Mucosa of descending colon (tissue), 3 donors: Measurements from ENCODE around the gene ACOT7. TPM values are rescaled to one million over a fixed set of nuclear protein-coding genes. Genes with fewer than 3 reads are reported as not detected.
"Not testable (repeated sequence)": the region's sequence is repeated elsewhere in the genome, so short reads cannot be mapped to it uniquely, and the experiment has no call there.

Source experiments
- ATAC-seq: fragments of 200-7000 bp; cut with Tn5 transposase; one replicate; pipeline ENCODE4 v1.9.1; 2020; ENCODE audit warnings: mild to moderate bottlenecking, moderate library complexity
- DNase-seq, 3 donors: peaks; one replicate each; pipeline ENCODE4 v3.0.0-alpha.2; 2020
- H3K36me3 ChIP-seq: fragments of 200-600 bp; one replicate; pipeline ENCODE4 v1.8.0; 2021; ENCODE audit warnings: low read depth, mild to moderate bottlenecking
- H3K4me1 ChIP-seq: fragments of 200-600 bp; one replicate; pipeline ENCODE4 v1.8.0; 2021; ENCODE audit warnings: low read depth, mild to moderate bottlenecking
- H3K4me3 ChIP-seq: fragments of 200-600 bp; one replicate; pipeline ENCODE4 v1.8.0; 2021; ENCODE audit warnings: mild to moderate bottlenecking
- H3K9me3 ChIP-seq: fragments of 200-600 bp; one replicate; pipeline ENCODE4 v1.8.0; 2021; ENCODE audit warnings: mild to moderate bottlenecking
- intact Hi-C, 2 donors: fragments of 100-400 bp; cut with DNase I in 1 of 2; cut with micrococcal nuclease in 1 of 2; formaldehyde crosslinking; loops; one replicate each; pipeline versions ENCODE4 v1.11.0 to v1.11.1; 2022; cut with DNase I, micrococcal nuclease
- total RNA-seq, 3 donors: library from RNA; stranded (reverse); fragmentation: NEBNext Ultra II Directional in 2 of 3; extraction: Animal tissue kit (Norgen Biotek cat#: 25700) in 2 of 3; gene quantifications; one replicate each; pipeline versions ENCODE4 v1.2.1 to v1.2.4, GENCODE V29; 2021 to 2023
- TF ChIP-seq, protein P1 (sequence below): fragments of 200-600 bp; IDR thresholded peaks from one replicate; pipeline ENCODE4 v1.8.0; 2022; ENCODE audit warnings: antibody characterized with exemption, mild to moderate bottlenecking
- donor health status: DM: no; HTN: no; CAD: no; lungs with moderate emphysema.
- donor health status: DM: no; HTN: no; CAD: no.
- donor health status: DM: no; HTN: yes; CAD: no.

Gene ACOT7
- total RNA-seq, 3 donors from 2014 or later, result 37.9 to 60.1 (median 42.7) TPM

DNA sequence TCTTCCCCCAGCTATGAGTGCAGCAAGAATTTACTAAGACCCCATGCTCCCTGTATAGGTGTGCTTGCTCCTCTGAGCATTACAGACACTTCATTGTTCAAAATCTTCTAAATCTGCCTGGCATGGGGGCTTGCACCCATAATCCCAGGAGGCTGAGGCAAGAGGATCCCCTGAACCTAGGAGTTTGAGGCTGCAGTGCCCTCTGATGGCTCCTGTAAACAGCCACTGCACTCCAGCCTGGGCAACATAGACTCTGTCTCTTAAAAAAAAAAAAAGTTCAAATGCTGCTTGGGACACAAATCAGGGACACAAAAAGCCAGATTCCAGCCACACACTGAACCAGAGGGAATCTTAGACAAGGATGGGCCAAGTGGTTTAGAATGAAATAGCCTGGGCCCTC, 3.4 kb upstream of the ACOT7 start:
- intact Hi-C loops, result no loop called here
- ATAC-seq, result no peak
- Histone ChIP-seq H3K9me3 (no peaks in the 10 kb centered on the region), H3K4me1 (peaks cover 12% of the 10 kb centered on the region), H3K36me3 (no peaks in the 10 kb centered on the region), H3K4me3 (no peak overlapping the region)
- TF ChIP-seq, protein P1, sequence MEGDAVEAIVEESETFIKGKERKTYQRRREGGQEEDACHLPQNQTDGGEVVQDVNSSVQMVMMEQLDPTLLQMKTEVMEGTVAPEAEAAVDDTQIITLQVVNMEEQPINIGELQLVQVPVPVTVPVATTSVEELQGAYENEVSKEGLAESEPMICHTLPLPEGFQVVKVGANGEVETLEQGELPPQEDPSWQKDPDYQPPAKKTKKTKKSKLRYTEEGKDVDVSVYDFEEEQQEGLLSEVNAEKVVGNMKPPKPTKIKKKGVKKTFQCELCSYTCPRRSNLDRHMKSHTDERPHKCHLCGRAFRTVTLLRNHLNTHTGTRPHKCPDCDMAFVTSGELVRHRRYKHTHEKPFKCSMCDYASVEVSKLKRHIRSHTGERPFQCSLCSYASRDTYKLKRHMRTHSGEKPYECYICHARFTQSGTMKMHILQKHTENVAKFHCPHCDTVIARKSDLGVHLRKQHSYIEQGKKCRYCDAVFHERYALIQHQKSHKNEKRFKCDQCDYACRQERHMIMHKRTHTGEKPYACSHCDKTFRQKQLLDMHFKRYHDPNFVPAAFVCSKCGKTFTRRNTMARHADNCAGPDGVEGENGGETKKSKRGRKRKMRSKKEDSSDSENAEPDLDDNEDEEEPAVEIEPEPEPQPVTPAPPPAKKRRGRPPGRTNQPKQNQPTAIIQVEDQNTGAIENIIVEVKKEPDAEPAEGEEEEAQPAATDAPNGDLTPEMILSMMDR, result no peak
- DNase-seq, result no peak

DNA sequence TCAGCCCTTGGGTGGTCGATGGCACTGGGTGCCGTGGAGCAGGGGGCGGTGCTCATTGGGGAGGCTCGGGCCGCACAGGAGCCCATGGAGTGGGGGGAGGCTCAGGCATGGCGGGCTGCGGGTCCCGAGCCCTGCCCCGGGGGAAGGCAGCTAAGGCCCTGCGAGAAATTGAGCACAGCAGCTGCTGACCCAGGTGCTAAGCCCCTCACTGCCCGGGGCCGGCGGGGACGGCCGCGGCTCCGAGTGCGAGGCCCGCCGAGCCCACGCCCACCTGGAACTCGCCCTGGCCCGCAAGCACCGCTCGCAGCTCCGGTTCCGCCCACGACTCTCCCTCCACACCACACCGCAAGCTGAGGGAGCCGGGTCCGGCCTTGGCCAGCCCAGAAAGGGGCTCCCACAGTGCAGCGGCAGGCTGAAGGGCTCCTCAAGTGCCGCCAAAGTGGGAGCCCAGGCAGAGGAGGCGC, 2.2 kb upstream of the ACOT7 start:
- H3K4me3 ChIP-seq, H3K36me3 ChIP-seq, H3K9me3 ChIP-seq, intact Hi-C loops, ATAC-seq: not testable (repeated sequence)
- DNase-seq, result peak in 1 of 3 donors; percentile 57
- peaks cover 20% of the 10 kb centered on the region for H3K4me1 ChIP-seq

DNA sequence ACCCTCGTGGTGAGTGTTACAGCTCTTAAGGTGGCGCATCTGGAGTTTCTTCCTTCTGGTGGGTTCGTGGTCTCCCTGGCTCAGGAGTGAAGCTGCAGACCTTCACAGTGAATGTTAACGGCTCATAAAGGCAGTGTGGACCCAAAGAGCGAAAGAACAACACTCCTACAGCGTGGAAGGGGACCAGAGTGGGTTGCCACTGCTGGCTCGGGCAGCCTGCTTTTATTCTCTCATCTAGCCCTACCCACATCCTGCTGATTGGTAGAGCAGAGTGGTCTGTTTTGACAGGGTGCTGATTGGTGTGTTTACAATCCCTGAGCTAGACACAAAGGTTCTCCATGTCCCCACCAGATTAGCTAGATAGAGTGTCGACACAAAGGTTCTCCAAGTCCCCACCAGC, 1.6 kb upstream of the ACOT7 start:
- H3K4me3 ChIP-seq, H3K36me3 ChIP-seq, intact Hi-C loops, H3K9me3 ChIP-seq, ATAC-seq: not testable (repeated sequence)
- peak in 1 of 3 donors; percentile 25 for DNase-seq
- H3K4me1 ChIP-seq, result peaks cover 20% of the 10 kb centered on the region

DNA sequence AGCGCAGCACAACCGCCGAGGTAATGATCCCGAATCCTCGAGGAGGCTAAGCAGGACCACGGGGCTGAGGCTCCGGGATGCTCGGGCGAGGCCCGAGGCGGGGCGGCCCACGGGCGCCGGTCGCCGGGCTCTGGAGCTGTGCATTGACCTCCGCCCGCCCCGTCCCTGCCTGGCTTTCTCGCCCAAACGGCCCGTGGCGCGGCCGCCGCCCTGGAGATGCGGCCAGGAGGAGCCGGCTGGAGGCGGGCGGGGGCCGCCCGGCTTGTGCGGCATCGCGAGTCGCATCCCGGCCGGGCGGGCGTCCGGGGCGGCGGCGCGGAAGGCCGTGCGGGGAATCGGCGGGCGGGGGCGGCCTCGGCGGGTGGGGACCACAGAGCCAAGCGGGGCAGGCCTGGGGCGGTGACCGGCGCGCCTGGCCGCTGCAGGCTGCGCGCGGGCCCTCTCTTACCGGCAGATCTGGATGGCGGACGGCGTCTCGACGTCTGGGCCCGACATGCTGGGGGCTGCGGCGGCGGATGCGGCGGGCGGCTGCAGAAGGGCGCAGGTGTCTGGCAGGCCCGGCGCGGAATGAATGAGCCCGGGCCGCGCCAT, 663 bp downstream of the ACOT7 start:
- no peaks in the 10 kb centered on the region for H3K9me3 ChIP-seq
- intact Hi-C loops, result no loop called here
- TF ChIP-seq, protein P1, result no peak
- peak overlapping the region; percentile 37 for H3K4me3 ChIP-seq
- ATAC-seq (peak; percentile 19), DNase-seq (no peak)
- H3K36me3 ChIP-seq, result no peaks in the 10 kb centered on the region
- peaks cover 20% of the 10 kb centered on the region for H3K4me1 ChIP-seq

DNA sequence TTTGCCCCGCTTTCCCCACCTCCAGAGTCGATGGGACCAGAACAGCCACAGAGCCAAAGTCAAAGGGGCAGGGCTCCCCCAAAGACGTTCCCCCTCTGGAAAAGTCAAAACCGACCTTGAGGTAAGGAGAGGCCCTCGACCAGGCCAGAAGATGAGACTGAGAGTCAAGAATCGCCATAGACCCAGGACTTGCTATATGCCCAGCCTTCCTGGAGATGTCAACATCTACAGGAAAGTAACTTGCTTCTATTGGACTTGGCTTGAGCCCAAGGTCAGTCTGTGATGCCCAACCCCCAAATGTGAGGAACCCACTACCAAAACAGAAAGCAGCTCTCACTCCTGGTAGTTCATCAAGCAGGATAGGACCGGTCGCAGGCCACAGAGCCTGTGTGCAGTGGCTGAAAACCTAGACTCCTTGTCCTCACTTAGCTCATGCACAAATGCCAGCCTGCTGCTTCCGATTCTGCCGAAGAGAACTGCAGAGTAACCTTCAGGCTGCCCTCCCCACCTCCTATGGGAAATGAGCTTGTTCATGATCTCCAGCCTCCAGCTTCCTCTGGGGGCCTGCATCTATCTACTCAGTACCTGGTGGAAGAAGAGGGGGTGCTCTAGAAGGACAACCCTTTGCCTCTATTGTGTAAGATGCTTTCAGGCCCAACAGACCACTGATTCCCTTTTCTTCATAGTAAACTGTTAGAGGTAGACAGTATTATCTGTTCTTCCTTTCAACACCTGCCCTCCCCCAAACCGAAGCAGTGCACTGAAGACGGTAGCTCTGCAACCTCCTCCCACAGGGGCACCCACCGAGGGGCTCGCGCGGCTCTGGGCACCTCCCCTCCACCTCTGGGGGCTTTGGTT, 1.4 kb downstream of the ACOT7 start:
- intact Hi-C loops, result no loop called here
- Histone ChIP-seq H3K36me3 (no peaks in the 10 kb centered on the region), H3K4me3 (no peak overlapping the region), H3K4me1 (peaks cover 20% of the 10 kb centered on the region), H3K9me3 (no peaks in the 10 kb centered on the region)
- TF ChIP-seq, protein P1, result no peak
- ATAC-seq (no peak), DNase-seq (peak; percentile 39 to 53 (median 47))

DNA sequence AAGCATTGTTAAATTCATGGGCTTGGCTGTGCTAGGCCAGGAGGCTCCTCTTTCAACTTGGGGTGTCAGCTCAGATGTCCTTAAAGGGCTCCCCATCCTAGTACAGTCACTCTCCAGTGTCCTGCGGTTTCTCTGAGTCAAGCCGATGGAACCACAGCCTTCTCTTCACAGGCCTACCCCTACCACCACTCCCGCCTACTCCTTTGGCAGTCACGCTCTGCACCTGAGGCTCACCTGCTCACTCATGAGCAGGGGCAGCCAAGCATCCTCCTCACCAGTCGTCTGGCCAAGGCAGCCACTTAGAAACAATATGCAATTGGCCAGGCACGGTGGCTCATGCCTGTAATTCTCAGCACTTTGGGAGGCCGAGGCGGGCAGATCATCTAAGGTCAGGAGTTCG, 3.6 kb downstream of the ACOT7 start:
- intact Hi-C loops, result no loop called here
- TF ChIP-seq, protein P1, result no peak
- Histone ChIP-seq H3K9me3 (no peaks in the 10 kb centered on the region), H3K4me1 (peaks cover 23% of the 10 kb centered on the region), H3K4me3 (no peak overlapping the region), H3K36me3 (no peaks in the 10 kb centered on the region)
- peak in 1 of 3 donors; percentile 25 for DNase-seq
- ATAC-seq, result no peak
